Naive thymus-derived CD8-positive, alpha-beta T cell (primary cell): ENCODE data around the gene WDR4. TPM values are rescaled to one million over a fixed set of nuclear protein-coding genes. Genes with fewer than 3 reads are reported as not detected.
A peak's percentile ranks its signal among the peaks of the same experiment; 100 is the strongest.

Experiments
- ATAC-seq, 2 donors: fragments of 150-1000 bp; cut with Tn5 transposase in 1 of 2; sonication (Bioruptor Pico), chemical (Tn5 transposase) in 1 of 2; 1 replicate in 1 of 2; 2 replicates in 1 of 2; pipeline ENCODE4 v1.10.0; 2021; ENCODE audit warnings: mild to moderate bottlenecking in 2 of 2, moderate library complexity in 2 of 2
- POLR2A ChIA-PET: fragments of 350-600 bp; sonication (Branson Sonifier 250); formaldehyde crosslinking; loops from one replicate; lab custom pipeline; 2021; ENCODE audit warnings: antibody characterized with exemption; lab: Charles Lee
- DNase-seq, 10 donors: peaks; one replicate each; pipeline versions ENCODE4 v3.0.0 to v3.0.0-alpha.2; 2020 to 2022
- H3K27ac Mint-ChIP-seq, 10 donors: one replicate each; pipeline ENCODE4 v1.8.0; 2020 to 2022; ENCODE audit warnings: mild to moderate bottlenecking in 10 of 10, mixed read lengths in 10 of 10, moderate library complexity in 4 of 10, inconsistent platforms in 1 of 10
- H3K27me3 Mint-ChIP-seq, 5 donors: one replicate each; pipeline ENCODE4 v1.8.0; 2021 to 2022; ENCODE audit warnings: mixed read lengths in 5 of 5
- H3K36me3 Mint-ChIP-seq, 3 donors: one replicate each; pipeline ENCODE4 v1.8.0; 2020 to 2022; ENCODE audit warnings: mixed read lengths in 3 of 3, mild to moderate bottlenecking in 2 of 3, inconsistent platforms in 1 of 3
- H3K4me1 Mint-ChIP-seq, 4 donors: one replicate each; pipeline ENCODE4 v1.8.0; 2021 to 2022; ENCODE audit warnings: mixed read lengths in 4 of 4
- H3K4me3 Mint-ChIP-seq, 10 donors: one replicate each; pipeline ENCODE4 v1.8.0; 2020 to 2022; ENCODE audit warnings: mild to moderate bottlenecking in 10 of 10, mixed read lengths in 10 of 10, moderate library complexity in 6 of 10, inconsistent platforms in 1 of 10
- H3K9me3 Mint-ChIP-seq, 9 donors: one replicate each; pipeline ENCODE4 v1.8.0; 2020 to 2022; ENCODE audit warnings: mixed read lengths in 9 of 9, mild to moderate bottlenecking in 3 of 9, inconsistent platforms in 1 of 9, moderate library complexity in 1 of 9
- polyA plus RNA-seq, 3 donors: library from polyadenylated mRNA; unstranded; fragments of 300-500 nt; fragmentation: Illumina TruSeq; gene quantifications; one replicate each; pipeline ENCODE4 v1.2.3, GENCODE V29; 2021
- total RNA-seq, 8 experiments: library from RNA in 2 of 8; stranded (reverse) in 2 of 8; gene quantifications; one replicate each; pipeline ENCODE4 v1.2.3 and lab custom pipeline; 2021 to 2026

The WDR4 gene
- total and polyA plus RNA-seq, 5 experiments from 2014 or later: 6.9 to 32.6 (median 9.9) TPM

DNA sequence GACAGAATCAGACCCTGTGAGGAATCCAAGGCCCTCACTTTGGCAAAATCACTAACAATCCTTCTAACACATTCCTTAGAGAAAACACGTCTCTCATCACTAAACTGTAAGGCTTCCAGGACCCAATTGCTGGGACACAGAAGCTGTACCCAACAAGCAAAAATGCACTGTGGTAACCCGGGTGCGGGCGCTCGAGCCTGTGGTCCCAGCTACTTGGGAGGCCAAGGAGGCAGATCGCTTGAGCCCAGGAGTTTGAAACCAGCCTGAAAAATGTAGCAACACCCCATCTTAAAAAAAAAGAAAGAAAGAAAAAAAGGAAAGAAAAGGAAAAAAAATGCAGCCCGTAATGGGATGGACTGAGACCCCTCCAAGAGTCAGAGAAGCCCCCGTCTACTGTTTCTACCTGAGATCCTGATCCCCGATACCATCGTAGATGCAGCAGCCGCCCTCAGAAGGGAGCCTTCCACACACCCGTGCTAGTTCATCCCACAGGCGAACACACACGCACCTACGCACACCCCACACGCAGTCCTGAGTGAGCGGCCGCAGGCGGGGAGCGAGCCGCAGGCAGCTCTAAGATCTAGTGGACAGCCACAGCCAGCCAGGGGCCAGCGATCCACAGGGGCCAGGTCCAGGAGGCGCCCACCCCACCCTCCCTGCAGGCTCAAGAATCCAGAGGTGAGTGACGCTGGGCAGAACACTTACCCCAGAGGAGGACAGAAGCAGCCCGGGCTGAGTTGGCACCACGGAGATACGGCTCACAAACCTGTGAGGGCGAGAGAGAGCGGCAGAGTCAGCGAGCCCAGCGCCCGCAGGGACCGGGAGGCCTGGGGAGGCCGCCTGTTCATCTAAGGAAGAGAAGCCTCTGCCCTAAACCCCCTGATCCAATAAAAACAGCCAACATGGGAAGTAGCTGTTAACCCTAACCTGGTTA, 20.1 kb downstream of the WDR4 start:
- ATAC-seq (no peak), DNase-seq (peak in 1 of 10 donors; percentile 21)
- peak overlapping the region in 3 of 10 donors; percentile 9 to 60 (median 24) for H3K27ac Mint-ChIP-seq
- peaks cover 0 to 82% (median 20%) of the 10 kb centered on the region in 3 donors for H3K36me3 Mint-ChIP-seq
- no peak overlapping the region for H3K4me3 Mint-ChIP-seq
- H3K4me1 Mint-ChIP-seq: peaks cover 0 to 28% (median 10%) of the 10 kb centered on the region in 4 donors
- H3K9me3 Mint-ChIP-seq: no peaks in the 10 kb centered on the region
- no peaks in the 10 kb centered on the region for H3K27me3 Mint-ChIP-seq
- POLR2A ChIA-PET: no interaction called here

DNA sequence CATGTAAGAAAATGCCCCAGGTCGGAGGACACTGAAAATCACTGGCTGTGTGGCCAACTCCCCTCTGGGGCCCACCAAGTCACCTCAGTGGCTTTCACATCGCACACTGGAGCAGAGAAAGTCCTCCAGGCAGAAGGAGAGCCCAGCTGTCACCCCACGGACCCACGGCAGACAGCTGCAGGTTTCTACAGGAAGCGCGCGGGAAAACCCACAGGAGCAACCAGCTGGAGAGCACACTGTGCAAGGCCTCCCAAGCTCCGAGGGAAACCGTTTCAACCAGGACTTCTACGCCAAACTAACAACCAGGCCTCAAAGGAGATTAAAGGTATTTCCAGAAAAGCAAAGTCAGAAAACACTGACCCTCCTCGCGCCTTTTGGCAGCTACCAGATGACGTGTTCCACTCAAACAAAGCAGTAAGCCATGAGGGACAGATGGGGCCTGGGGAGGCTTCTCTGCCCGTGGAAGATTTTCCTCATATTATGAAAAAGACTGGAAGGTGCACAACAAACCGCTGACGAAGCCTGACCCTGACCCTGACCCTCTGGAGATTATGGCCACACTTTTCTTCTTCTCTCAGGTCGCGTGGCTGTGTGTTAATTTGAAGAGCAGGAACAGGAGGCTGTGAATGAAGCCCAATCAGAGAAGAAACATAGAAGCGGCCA, 21.0 kb downstream of the WDR4 start:
- Mint-ChIP-seq H3K4me3 (no peak overlapping the region), H3K36me3 (peaks cover 0 to 82% (median 20%) of the 10 kb centered on the region in 3 donors), H3K27me3 (no peaks in the 10 kb centered on the region), H3K27ac (peak overlapping the region in 3 of 10 donors; percentile 21 to 76 (median 74)), H3K9me3 (no peaks in the 10 kb centered on the region), H3K4me1 (peaks cover 0 to 28% (median 10%) of the 10 kb centered on the region in 4 donors)
- ATAC-seq: no peak
- POLR2A ChIA-PET: no interaction called here
- peak in 1 of 10 donors; percentile 15 for DNase-seq

DNA sequence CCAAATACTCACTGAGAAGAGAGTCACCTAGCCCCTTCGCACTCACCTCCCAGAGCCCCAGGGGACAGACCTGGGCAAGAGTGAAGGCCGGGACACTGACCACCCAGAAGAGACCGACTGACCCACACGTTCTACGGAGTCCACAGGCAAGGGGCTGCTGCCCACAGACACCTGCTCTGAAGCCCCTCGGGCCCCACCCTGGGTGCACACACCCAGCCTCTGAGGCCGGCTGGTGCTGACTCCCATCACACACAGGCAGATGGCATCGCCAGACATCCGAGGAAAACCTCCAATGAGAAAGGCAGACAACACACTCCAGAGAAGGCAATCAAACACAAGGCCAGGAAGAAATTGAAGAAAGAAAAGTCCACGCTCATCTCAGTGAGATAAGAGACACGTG, 22.1 kb downstream of the WDR4 start:
- Mint-ChIP-seq H3K9me3 (no peaks in the 10 kb centered on the region), H3K36me3 (peaks cover 0 to 84% (median 20%) of the 10 kb centered on the region in 3 donors), H3K27me3 (no peaks in the 10 kb centered on the region), H3K4me3 (no peak overlapping the region), H3K27ac (peak overlapping the region in 3 of 10 donors; percentile 8 to 74 (median 71)), H3K4me1 (peaks cover 0 to 20% (median 6%) of the 10 kb centered on the region in 4 donors)
- DNase-seq (no peak), ATAC-seq (no peak)
- POLR2A ChIA-PET: no interaction called here

DNA sequence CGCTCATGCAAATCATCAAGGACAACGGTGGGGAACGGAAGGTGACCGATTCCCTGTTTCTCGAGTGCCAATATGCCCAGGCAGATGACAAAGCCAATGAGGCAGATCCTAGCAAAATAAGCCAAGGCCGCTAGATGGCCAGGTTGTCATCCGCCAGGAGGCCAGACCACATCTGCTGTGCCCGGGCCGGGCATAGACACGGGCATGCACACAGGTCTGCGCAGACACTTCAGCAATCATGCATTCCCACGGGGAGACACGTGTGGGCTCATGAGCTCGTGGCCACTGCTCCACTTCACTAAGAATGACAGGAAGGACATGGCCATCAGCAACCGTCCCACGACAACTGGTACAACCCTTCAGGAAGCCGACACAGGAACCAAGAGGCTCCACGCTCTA, 23.4 kb downstream of the WDR4 start:
- Mint-ChIP-seq H3K36me3 (peaks cover 0 to 86% (median 20%) of the 10 kb centered on the region in 3 donors), H3K27me3 (no peaks in the 10 kb centered on the region), H3K9me3 (no peaks in the 10 kb centered on the region), H3K27ac (no peak overlapping the region), H3K4me3 (no peak overlapping the region), H3K4me1 (peaks cover 0 to 20% (median 7%) of the 10 kb centered on the region in 4 donors)
- no peak for DNase-seq
- POLR2A ChIA-PET: no interaction called here
- ATAC-seq: no peak

DNA sequence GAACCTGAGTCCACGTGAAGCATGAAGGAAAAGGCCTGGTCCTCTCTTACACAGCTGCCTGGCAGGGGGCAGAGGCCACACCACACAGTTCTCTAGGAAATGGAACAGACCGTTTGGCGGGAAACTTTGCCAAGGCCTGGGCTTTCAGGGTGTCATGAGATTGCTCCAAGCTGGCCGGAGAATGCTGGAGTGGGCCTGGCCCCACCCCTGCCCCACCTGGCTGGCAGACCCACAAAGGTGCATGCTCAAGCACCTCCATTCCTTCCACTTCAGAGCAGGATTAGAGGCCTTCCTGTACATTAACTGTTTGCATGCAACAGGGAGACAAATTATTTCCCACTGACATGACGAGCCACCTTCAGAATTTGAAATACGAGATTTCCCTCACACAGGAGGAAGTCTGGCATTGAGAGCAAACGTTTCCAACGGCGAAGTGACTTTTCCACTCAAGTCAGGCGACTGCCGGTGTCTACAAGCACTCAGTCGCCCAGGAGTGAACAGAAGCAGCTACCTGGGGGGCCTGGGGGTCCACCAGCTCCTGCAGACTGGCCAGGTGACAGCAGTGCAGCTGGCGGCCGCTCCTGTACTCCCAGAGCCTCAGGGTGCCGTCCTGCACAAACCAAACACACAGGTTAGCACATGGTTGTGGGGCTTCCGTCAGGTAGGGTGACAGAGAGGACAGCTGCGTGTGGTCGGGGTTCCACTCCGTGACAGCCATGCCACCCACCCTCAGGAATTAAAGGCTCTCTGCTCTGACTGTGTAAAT, 24.0 kb downstream of the WDR4 start:
- Mint-ChIP-seq H3K27ac (no peak overlapping the region), H3K4me3 (no peak overlapping the region), H3K9me3 (no peaks in the 10 kb centered on the region), H3K4me1 (peaks cover 0 to 20% (median 7%) of the 10 kb centered on the region in 4 donors), H3K36me3 (peaks cover 0 to 85% (median 20%) of the 10 kb centered on the region in 3 donors), H3K27me3 (no peaks in the 10 kb centered on the region)
- POLR2A ChIA-PET: no interaction called here
- ATAC-seq: no peak
- peak in 1 of 10 donors; percentile 18 for DNase-seq

DNA sequence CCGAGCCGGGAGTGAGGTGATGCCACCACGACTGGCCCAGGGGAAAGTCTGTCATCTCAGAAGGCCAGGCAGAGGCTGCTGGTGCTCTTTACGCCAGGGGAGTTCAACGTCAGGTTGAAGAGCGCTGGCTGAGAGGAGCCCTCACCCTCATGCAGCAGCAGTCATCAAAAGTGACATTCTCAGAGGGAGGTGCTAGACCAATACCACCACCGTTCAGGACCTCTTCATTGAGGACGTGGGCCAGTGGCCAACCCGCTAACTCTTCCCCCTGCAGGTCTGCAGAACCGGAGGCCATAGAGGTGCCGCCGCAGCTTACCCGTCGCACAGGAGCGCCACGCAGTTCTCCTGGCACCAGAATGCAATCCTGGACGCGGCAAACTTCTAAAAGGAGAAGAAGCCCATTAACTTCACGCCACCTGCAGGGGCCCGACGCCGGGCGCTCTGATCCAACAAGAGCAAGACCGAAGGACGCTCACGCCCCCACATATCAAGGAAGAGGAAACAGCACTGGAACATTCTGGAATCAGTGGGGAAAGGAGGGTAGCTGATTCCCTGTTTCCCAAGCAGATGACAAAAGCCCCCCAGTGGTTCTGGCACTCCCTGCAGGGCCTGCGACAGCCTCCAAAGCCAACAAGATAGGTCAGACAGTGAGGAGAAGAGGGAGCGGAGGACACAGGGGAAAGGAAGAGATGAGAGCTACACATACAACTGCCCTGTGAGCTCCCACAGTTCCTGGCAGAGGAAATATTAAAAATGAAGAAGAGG, 24.9 kb downstream of the WDR4 start:
- POLR2A ChIA-PET: no interaction called here
- peak in 1 of 10 donors; percentile 41 for DNase-seq
- H3K4me1 Mint-ChIP-seq: peaks cover 0 to 20% (median 7%) of the 10 kb centered on the region in 4 donors

DNA sequence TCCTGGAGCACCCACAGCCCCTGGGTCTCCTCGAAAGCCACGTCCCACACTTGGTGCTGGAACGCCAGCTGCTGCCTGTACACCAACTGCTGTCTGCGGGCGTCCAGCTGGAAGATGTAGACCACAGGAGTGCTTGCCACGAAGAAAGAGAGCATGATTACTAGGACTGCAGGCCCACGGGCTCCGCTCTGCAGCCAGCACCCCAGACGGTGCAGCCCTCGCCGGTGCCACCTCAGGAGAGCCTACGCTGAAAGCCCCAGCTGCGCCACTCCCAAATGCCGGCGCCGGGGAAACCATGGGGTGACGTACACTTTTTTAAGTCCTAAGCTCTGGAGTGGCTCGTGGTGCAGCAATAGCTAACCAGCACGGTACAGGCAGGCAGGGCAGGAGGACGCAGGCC, 25.7 kb downstream of the WDR4 start:
- POLR2A ChIA-PET: no interaction called here
- Mint-ChIP-seq H3K9me3 (no peaks in the 10 kb centered on the region), H3K4me1 (peaks cover 0 to 21% (median 9%) of the 10 kb centered on the region in 4 donors), H3K27me3 (no peaks in the 10 kb centered on the region), H3K4me3 (no peak overlapping the region), H3K36me3 (peaks cover 0 to 89% (median 23%) of the 10 kb centered on the region in 3 donors), H3K27ac (no peak overlapping the region)
- no peak for ATAC-seq
- peak in 1 of 10 donors; percentile 58 for DNase-seq

More for the DNA sequence above, 24.9 kb downstream of the WDR4 start:
- Mint-ChIP-seq H3K27ac (peak overlapping the region in 2 of 10 donors; percentile 27 to 51), H3K27me3 (no peaks in the 10 kb centered on the region), H3K36me3 (peaks cover 0 to 90% (median 22%) of the 10 kb centered on the region in 3 donors), H3K9me3 (no peaks in the 10 kb centered on the region), H3K4me3 (no peak overlapping the region)
- ATAC-seq: no peak

DNA sequence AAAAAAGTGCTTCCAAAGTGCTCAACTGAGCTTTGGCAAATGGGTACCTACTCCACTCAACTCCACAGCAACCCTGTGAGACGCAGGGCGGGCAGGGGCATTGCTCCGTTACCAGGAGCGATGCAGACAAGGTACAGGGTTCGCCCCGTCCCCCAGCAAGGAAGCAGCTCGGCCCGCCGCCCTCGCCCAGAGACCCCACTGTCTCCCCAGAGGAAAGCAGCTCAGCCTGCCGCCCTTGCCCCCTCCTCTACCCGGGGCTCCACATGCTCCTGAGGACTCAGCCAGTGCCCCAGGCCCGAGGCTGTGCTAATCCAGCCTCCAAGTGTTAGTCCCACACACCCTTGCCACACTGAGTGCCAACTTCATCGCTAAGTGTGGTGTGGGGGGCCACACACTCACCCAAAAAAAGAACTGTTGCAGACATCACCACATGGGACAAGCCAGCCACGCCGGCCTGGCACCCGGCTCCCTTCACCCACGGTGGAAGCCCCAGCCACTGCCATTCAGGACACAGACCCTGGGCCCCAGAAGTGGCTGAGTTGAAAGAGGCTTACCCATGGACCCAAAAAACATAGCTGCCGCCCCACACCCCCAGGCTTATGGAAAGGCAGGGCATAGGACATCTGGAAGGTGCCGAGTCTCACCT, 26.3 kb downstream of the WDR4 start:
- H3K9me3 Mint-ChIP-seq: no peaks in the 10 kb centered on the region
- H3K27ac Mint-ChIP-seq: no peak overlapping the region
- no peak for ATAC-seq
- H3K4me3 Mint-ChIP-seq: no peak overlapping the region
- no peaks in the 10 kb centered on the region for H3K27me3 Mint-ChIP-seq
- peaks cover 0 to 84% (median 20%) of the 10 kb centered on the region in 3 donors for H3K36me3 Mint-ChIP-seq
- peaks cover 0 to 19% (median 8%) of the 10 kb centered on the region in 4 donors for H3K4me1 Mint-ChIP-seq
- peak in 1 of 10 donors; percentile 52 for DNase-seq
- POLR2A ChIA-PET: no interaction called here

DNA sequence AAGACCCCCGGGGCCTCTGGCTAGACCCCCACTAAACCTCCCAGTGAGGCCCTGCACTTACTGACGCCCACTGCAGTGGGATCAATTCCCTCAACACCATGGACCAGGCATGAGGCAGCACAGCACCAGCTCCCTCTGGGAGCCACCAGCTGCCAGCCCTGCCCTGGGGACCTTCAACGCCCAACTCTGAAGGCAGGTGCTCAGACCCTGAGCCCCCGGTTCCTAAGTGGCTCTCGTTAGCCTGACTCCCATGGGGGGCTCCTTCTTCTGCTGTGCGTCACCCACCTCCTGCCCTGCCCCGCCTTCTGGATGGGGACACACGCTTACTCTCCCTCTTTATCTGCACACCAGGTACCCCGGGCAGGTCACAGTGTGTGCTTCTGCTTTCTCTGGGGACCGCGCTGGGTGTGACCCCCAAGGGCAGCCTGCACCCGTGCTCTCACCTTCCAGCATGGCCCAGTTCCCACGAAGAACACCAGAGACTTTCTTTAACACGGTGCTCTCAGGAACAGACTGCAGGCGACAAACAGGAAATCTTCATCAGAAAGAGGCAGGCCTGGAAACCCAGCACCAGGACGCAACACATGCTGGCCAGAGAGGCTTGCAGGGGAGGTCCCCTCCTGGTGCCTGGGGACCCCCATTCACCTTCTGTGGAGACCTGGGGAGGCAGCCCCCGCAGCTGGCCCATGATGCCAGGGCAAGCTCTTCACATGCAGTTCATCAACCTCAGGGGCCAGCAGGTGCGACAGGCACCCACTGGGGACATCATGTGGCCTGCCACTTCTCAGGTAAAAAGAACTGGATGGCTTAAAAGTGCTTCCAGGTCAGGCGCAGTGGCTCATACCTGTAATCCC, 27.3 kb downstream of the WDR4 start:
- POLR2A ChIA-PET: no interaction called here
- peaks cover 0 to 79% (median 18%) of the 10 kb centered on the region in 3 donors for H3K36me3 Mint-ChIP-seq
- peak overlapping the region in 1 of 10 donors; percentile 32 for H3K4me3 Mint-ChIP-seq
- peak in 1 of 10 donors; percentile 47 for DNase-seq
- no peaks in the 10 kb centered on the region for H3K9me3 Mint-ChIP-seq
- ATAC-seq: no peak
- H3K27me3 Mint-ChIP-seq: no peaks in the 10 kb centered on the region
- H3K27ac Mint-ChIP-seq: peak overlapping the region in 2 of 10 donors; percentile 31 to 73
- H3K4me1 Mint-ChIP-seq: peaks cover 0 to 12% (median 5%) of the 10 kb centered on the region in 4 donors

DNA sequence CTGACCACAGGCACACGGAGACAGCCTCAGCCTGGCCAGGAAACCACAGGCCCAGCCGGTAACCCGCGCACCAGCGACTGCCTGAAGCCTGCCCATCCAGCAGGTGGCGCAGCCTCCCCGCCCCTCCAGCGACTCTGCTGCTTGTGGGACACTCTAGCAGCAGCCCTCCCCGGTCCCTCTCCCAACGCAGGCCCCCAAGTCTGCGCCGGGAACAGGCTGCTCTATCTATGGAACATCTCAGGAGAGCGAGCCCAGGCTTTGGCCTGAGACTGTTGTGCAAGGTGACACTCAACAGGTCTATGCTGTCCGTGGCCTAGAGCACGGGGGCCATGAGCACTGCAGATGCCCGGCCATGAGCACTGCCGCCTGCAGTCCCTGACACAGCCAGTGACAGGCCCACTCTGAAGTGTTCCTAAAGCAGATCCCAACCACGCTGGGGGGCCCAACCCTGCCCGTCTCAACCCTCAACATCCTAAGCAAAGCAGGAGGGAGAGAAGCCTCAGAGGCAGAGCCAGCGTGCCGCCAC, 28.4 kb downstream of the WDR4 start:
- H3K36me3 Mint-ChIP-seq: peaks cover 0 to 79% (median 14%) of the 10 kb centered on the region in 3 donors
- POLR2A ChIA-PET: no interaction called here
- peaks cover 0 to 9% (median 5%) of the 10 kb centered on the region in 4 donors for H3K4me1 Mint-ChIP-seq
- peak; percentile 36 to 46 for ATAC-seq
- no peaks in the 10 kb centered on the region for H3K9me3 Mint-ChIP-seq
- no peaks in the 10 kb centered on the region for H3K27me3 Mint-ChIP-seq
- H3K27ac Mint-ChIP-seq: peak overlapping the region in 2 of 10 donors; percentile 25 to 86
- H3K4me3 Mint-ChIP-seq: no peak overlapping the region
- peak in 1 of 10 donors; percentile 17 for DNase-seq
